ENCODE measurements around the gene BRINP3.
"Not testable (repeated sequence)": the region's sequence is repeated elsewhere in the genome, so short reads cannot be mapped to it uniquely, and the experiment has no call there.

The BRINP3 gene

DNA sequence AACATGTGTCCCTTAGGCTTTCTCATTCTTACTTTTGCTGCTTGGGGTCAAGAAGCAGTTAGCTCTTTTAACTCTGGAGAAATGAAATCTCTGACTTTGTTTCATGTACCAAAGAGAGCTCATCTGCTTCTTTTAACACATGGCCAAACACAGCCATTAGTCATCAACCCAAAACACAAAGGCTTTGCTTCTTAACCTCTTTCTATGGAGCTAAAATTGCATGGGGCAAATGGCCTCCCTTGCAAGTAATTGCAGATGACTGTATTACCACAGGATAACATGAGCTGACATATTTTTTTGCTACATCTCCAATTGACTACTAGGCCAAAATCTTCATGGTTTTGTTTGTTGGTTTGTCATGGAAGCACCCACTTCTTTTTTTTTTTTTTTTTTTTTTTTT, 300.9 kb downstream of the BRINP3 start:
- DNase-seq: no peak

- no peak for DNase-seq
These were observed 302.3 kb downstream of the BRINP3 start for GRCh38 chr1:190175320-190175719.

- no peak for DNase-seq
These were observed 304.8 kb downstream of the BRINP3 start for GRCh38 chr1:190172651-190173430.

GRCh38 chr1:190170321-190170720, 307.3 kb downstream of the BRINP3 start:
- no peak for DNase-seq

- DNase-seq: no peak
These were observed 308.2 kb downstream of the BRINP3 start for GRCh38 chr1:190169311-190170067.

GRCh38 chr1:190168893-190169280, 308.8 kb downstream of the BRINP3 start:
- no peak for DNase-seq

DNA sequence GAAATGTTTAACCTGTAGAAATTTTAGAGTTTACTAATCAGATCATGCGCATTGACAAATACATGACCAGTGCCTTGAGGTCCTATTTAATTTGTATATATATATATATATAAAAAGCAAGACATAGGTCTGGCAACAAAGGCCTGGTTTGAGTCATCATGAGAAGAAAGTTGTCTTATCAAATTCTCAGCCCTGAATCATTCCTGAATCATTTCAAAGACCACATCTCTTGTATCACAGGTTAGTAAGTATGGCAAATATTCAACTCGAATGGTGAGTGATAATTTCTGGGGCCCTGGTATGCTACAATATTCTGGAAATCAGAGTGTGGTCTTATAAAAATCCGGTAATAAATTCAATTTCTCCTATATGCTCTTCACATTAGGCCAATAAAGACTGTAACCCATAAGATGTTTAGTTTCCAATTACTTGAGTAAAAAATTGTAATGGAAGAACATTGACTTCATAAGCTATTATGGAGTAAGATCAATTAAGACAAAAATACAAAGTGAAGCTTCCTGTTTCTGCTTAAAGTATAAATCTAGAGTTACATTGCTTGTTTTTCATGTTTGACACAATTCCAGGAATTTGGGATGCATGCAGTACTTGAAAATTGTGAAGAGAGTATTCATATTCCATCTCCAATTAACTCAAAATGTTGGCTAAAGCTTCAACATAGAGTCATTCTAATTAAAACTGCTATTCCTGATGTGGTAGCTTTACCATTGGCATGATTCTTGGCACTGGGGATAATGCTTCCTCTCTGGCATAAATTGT, 309.4 kb downstream of the BRINP3 start:
- no peak for DNase-seq

DNA sequence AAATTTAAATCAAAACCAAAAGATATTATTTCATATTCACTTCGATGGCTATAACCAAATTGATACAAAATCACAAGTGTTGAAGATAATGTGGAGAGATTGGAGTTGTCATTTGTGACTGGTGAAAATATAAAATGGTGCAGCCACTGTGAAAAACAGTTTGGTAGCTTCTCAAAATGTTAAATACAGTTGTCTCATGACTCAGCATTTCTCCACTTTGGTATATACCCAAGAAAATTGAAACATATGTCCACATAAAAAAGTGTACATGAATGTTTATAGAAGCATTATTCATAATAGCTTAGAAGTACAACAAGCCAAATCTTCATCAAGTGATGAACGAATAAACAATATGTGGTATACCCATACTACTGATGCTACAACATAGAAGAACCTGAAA, 318.5 kb downstream of the BRINP3 start:
- no peak for DNase-seq

GRCh38 chr1:190154744-190155143, 322.9 kb downstream of the BRINP3 start:
- DNase-seq: no peak

- no peak for DNase-seq
These were observed 330.0 kb downstream of the BRINP3 start for GRCh38 chr1:190147616-190148015.

- no peak for DNase-seq
These were observed 333.0 kb downstream of the BRINP3 start for GRCh38 chr1:190144650-190145049.

GRCh38 chr1:190140644-190141043, 337.0 kb downstream of the BRINP3 start:
- DNase-seq: no peak

- DNase-seq: no peak
These were observed 339.0 kb downstream of the BRINP3 start for GRCh38 chr1:190138702-190139101.

- DNase-seq: no peak
These were observed 339.4 kb downstream of the BRINP3 start for GRCh38 chr1:190138266-190138665.

DNA sequence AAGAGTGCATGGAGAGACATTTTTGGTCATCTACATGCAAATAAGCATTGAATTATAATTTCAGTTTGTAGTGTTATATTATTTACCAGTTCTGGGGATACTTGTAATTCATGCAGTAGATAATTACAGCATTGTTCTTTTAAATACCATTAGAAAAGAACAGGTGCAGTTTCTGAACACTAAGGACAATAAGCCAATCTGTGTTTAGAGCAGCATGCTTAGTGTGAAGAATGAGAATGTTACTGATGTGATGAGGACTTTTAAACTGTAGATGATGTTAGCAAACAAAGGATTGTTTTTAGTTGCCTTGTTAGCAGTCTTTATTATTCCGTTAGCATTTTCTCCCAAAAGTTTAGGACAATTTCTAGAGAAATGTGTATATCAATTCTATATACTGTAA, 348.3 kb downstream of the BRINP3 start:
- no peak for DNase-seq

GRCh38 chr1:190126728-190127127, 350.9 kb downstream of the BRINP3 start:
- no peak for DNase-seq

- no peak for DNase-seq
These were observed 353.6 kb downstream of the BRINP3 start for GRCh38 chr1:190124068-190124467.

- DNase-seq: not testable (repeated sequence)
These were observed 357.1 kb downstream of the BRINP3 start for GRCh38 chr1:190120564-190120963.

GRCh38 chr1:190119683-190120082, 358.0 kb downstream of the BRINP3 start:
- no peak for DNase-seq

GRCh38 chr1:190116921-190117320, 360.7 kb downstream of the BRINP3 start:
- no peak for DNase-seq

DNA sequence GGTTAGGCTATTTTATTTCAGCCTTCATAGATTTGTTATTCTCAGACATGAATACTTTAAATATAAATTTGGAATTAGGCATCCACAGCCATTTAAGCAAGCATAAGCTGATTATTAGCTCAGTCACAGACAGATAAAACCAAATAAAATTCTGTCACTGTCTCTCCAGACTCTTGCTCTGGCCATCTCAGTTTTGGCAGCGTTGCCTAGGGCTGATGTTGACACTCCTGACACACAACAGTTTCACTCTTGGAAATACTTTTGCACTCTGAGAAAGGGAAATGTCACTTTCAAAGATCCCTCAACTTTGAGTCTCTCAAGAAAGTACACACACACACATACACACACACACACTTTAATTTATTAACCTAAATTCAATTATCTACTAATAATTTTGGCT, 372.7 kb downstream of the BRINP3 start:
- no peak for DNase-seq

DNA sequence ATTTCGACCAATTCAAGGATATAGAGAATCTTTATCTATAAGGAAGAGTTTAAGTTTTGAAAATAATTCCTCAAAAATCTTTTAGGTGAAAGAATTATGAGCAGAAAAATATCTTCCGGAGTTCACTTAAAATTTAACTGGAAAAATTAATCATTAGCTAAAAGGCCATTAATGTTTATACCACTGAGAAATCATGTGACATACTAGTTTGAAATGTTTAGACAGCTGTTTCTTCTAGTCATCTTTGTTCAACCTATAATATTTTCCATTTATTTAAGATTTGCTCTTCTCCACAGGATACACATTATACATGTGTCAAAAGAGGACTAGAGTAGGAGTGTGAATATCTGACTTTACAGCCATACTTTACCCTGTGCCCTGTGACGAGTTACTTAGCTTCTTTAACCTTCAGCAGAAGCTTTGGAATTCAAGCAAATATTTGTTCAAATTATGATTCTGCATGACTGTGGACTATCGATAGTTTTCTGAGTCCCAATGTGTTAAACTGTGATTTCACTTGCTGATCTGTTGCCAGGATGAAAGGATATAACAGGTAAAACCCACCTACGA, 374.8 kb downstream of the BRINP3 start:
- no peak for DNase-seq

DNA sequence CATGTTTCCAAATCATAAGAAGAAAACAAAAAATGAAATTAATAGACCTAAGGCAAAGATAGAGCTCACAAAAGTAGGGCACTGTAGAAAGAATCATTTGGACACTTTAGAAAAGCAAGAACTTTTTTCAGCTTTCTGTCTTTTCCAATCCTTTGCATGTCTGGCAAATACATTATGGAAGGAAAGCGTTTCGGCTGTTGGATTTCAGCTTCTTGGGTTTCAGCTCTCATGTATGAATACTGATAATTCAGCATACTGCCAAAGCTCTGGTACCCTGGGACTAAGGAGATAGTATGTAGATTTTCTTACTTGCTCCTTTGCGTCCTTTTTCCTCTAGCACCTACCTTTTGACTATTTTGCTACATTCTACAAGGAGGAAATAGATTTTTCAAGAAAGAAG, 375.9 kb downstream of the BRINP3 start:
- DNase-seq: no peak
